Stimulated activated CD4-positive, alpha-beta T cell treated with anti-CD3 and anti-CD28 coated beads, Interleukin-2, amount 100 ng/mL, for 4 hours (primary cell): ENCODE results near the gene SH3TC1.

Experiments used
- DNase-seq: peaks from one replicate; pipeline ENCODE4 v3.0.0-alpha.2; 2020; ENCODE audit warnings: low read depth

Gene SH3TC1

GRCh38 chr4:8244001-8244757 is 45.1 kb downstream of the SH3TC1 start:
- DNase-seq: no peak

- no peak for DNase-seq
Observed at GRCh38 chr4:8244931-8245460, 45.9 kb downstream of the SH3TC1 start.

- DNase-seq: no peak
Observed at GRCh38 chr4:8245884-8246833, 47.1 kb downstream of the SH3TC1 start.

GRCh38 chr4:8247047-8247930 is 48.2 kb downstream of the SH3TC1 start:
- no peak for DNase-seq

- DNase-seq: no peak
Observed at GRCh38 chr4:8248091-8248490, 49.0 kb downstream of the SH3TC1 start.

GRCh38 chr4:8250227-8250626 is 51.1 kb downstream of the SH3TC1 start:
- DNase-seq: no peak

GRCh38 chr4:8250637-8251036 is 51.5 kb downstream of the SH3TC1 start:
- DNase-seq: no peak

- no peak for DNase-seq
Observed at GRCh38 chr4:8251110-8251883, 52.2 kb downstream of the SH3TC1 start.

- DNase-seq: no peak
Observed at GRCh38 chr4:8252301-8253173, 53.4 kb downstream of the SH3TC1 start.

- DNase-seq: no peak
Observed at GRCh38 chr4:8254076-8254475, 55.0 kb downstream of the SH3TC1 start.

GRCh38 chr4:8255698-8256441 is 56.8 kb downstream of the SH3TC1 start:
- no peak for DNase-seq

- no peak for DNase-seq
Observed at GRCh38 chr4:8257854-8258253, 58.8 kb downstream of the SH3TC1 start.

- DNase-seq: no peak
Observed at GRCh38 chr4:8258552-8259212, 59.6 kb downstream of the SH3TC1 start.

- DNase-seq: no peak
Observed at GRCh38 chr4:8259743-8260430, 60.8 kb downstream of the SH3TC1 start.

GRCh38 chr4:8260656-8261111 is 61.6 kb downstream of the SH3TC1 start:
- no peak for DNase-seq

- DNase-seq: no peak
Observed at GRCh38 chr4:8261851-8262535, 62.9 kb downstream of the SH3TC1 start.

GRCh38 chr4:8262637-8263322 is 63.7 kb downstream of the SH3TC1 start:
- no peak for DNase-seq
